HG02798 (cell line): ENCODE measurements around the gene ADAT3.
"Not testable (repeated sequence)": the region's sequence is repeated elsewhere in the genome, so short reads cannot be mapped to it uniquely, and the experiment has no call there.

Experiments
- ATAC-seq: cut with Tn5 transposase; IDR thresholded peaks from one replicate; pipeline ENCODE4 v1.9.1; 2021; ENCODE audit warnings: mild to moderate bottlenecking; ENCODE audit not compliant: unreplicated experiment, poor library complexity

Gene ADAT3

GRCh38 chr19:1865172-1866010 lies 39.8 kb upstream of the ADAT3 start:
- no peak for ATAC-seq

GRCh38 chr19:1866693-1867348 lies 38.4 kb upstream of the ADAT3 start:
- no peak for ATAC-seq

GRCh38 chr19:1867349-1867724 lies 37.9 kb upstream of the ADAT3 start:
- no peak for ATAC-seq

GRCh38 chr19:1868971-1869370 lies 36.2 kb upstream of the ADAT3 start:
- ATAC-seq, result no peak

- ATAC-seq, result no peak
Observed at GRCh38 chr19:1871140-1871597, 34.0 kb upstream of the ADAT3 start.

GRCh38 chr19:1871630-1872029 lies 33.6 kb upstream of the ADAT3 start:
- no peak for ATAC-seq

GRCh38 chr19:1872807-1873523 lies 32.2 kb upstream of the ADAT3 start:
- no peak for ATAC-seq

GRCh38 chr19:1873524-1874473 lies 31.4 kb upstream of the ADAT3 start:
- no peak for ATAC-seq

GRCh38 chr19:1874554-1875185 lies 30.5 kb upstream of the ADAT3 start:
- ATAC-seq, result no peak

- not testable (repeated sequence) for ATAC-seq
Observed at GRCh38 chr19:1875265-1875645, 29.9 kb upstream of the ADAT3 start.

GRCh38 chr19:1875646-1876495 lies 29.3 kb upstream of the ADAT3 start:
- ATAC-seq, result peak; percentile 92

- not testable (repeated sequence) for ATAC-seq
Observed at GRCh38 chr19:1876496-1877279, 28.5 kb upstream of the ADAT3 start.

GRCh38 chr19:1877280-1877660 lies 27.9 kb upstream of the ADAT3 start:
- not testable (repeated sequence) for ATAC-seq

GRCh38 chr19:1878583-1878982 lies 26.6 kb upstream of the ADAT3 start:
- ATAC-seq, result not testable (repeated sequence)

- not testable (repeated sequence) for ATAC-seq
Observed at GRCh38 chr19:1879982-1880381, 25.2 kb upstream of the ADAT3 start.

GRCh38 chr19:1880611-1881392 lies 24.4 kb upstream of the ADAT3 start:
- ATAC-seq, result no peak
